IPS DF 4.7 (cell line): ENCODE results near the gene DNAJA3.

Experiments used
- DNase-seq: peaks from one replicate; pipeline ENCODE4 v3.0.0-alpha.2; 2013; ENCODE audit warnings: low spot score; ENCODE audit errors: extremely low read depth

Gene DNAJA3

GRCh38 chr16:4404967-4405696 lies 20.5 kb upstream of the DNAJA3 start:
- DNase-seq, result no peak

GRCh38 chr16:4407543-4408322 lies 17.9 kb upstream of the DNAJA3 start:
- no peak for DNase-seq

DNA sequence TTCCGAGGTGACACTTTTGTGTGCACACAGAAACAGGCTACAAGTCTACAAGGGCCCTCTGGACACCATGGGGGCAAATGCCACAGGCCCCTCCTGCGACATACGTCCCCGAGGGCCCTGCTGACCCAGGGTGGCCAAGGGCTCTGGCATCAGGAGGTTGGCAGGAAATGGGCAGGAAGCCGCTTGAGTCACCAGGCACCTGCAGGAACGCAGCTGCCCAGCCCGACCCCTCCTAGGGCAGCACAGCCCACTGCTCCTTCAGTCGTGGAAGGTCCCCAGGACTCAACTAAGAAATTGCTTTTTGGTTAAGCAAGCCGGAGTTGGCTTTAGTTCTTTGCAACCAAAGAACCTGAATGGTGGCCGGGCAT lies 17.4 kb upstream of the DNAJA3 start:
- DNase-seq, result no peak

- no peak for DNase-seq
Measured at GRCh38 chr16:4409081-4409932, 16.4 kb upstream of the DNAJA3 start.

GRCh38 chr16:4410335-4411075 lies 15.2 kb upstream of the DNAJA3 start:
- DNase-seq, result no peak

GRCh38 chr16:4411684-4412083 lies 14.0 kb upstream of the DNAJA3 start:
- DNase-seq, result no peak

DNA sequence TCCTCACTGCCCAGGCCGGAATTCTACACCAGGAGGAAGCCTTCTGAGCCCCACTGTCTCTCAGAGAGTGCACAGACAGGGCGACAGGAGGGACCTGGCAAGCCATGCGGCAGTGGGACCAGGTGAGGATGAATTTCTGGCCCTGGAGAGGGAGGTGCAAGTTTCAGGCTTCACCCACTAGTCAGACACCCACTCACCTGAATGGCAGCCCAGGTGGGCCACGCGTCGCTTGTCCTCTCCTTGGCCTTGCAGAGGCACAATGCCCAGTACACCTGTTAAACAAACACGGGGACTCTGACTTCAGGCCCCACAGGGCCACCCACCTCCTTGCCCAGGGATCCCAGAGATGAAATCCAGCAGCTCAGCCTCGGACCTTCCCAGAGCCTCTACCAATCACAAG lies 13.5 kb upstream of the DNAJA3 start:
- no peak for DNase-seq

GRCh38 chr16:4412854-4413253 lies 12.8 kb upstream of the DNAJA3 start:
- no peak for DNase-seq

DNA sequence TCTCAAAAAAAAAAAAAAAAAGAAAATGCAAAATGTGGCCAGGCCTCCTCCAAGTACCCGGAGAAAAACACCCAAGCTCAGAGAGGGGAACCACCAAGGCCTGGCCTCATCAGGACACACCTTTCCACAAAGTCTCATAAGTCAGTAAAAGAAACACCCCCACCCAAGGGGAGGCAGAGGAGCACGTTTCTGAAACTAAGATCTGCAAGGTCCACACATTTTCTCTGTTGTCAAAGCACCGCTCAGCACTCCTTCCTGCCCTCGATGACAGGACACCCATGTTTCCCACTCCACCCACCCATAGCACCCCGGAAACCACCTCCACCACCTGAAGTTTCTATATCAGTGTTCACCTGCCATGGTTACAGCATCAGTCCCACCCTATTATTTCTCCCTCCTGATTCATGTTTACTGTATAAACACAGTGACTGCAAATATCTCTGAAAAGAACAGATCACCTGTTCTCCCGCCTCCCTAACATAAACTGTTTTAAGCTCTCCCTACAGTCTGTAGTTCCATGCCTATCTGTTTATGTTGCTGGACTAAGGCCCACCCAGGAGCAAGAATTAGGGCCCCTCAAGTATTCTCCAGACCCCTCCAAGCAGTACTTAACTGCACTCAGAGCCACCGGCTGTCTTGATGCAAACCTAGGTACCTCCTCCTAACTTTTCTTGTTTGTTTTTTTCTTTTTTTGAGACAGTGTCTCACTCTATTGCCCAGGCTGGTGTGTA lies 11.3 kb upstream of the DNAJA3 start:
- DNase-seq, result no peak

DNA sequence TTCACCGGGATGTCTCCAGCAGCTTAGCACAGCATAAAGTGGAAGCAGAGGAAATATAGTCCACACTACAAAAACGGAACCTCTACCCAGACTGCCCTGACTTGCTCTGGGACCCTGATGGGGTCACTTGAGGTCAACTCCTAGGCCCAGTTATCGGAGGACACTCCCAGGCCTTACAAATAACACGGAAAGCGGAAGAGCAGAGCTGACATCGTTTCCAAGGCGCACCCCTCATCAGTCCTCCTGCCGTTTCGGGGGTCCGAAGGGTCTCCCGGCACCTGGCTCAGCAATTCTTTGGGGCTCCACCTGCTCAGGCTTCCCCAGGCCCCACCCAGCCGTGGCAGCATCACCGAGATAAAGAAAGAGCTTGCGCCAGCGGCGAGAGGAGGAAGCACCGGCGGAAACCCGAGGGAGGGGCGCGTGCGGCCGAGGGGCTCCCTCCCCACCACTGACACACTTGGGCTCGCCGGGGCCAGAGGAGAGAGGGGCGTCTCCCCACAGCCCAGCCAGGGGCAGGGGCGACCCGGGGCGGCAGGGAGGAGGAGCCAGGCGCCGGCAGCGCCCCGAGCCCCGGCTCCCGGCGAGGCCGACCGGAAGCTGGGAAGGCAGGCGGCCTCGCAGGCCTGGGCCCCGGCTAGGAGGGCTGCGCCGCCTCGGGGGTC lies 10.0 kb upstream of the DNAJA3 start:
- no peak for DNase-seq

DNA sequence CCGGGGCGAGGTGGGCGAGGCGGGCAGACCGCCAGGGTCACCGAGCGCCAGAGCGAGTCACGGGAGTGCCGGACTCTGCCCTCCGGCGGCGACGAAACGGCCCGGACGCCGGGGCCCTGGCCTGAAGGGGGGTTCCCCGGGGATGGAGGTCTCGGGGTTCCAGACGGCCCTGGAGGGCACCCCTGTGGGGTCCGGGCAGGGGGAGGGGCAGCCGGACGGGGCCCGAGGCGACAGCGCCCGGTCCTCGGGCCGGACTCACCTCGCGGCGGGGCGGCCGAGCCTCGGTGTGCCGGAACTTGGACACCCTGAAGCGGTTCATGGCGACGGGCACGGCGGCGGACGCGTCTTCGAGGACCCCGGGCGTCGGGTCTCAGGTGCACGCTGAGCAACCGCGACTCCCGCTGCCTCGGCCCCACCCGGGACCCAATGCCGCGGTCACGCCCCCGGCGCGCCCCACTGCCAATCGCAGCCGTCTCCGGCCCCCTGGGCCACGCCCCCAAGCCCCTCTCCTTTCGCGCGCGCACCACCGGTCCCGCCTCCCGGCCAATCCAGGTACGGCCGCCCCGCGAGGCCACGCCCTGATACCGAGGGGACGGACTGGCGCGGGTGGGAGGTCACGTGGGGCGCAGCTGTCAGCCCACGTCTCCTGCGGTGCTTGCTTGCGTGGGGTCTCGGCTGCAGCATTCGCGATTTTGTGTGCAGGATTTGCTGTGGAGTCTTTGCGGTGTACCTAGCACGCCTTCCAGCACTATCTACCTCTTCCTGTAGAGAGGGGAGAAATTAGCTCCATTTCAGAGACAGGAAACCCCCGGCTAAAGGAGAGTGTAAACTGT lies 9.3 kb upstream of the DNAJA3 start, which contains the start of gene CORO7:
Gene CORO7 (minus strand): TSS at position 397 of the 833 bp plus-strand sequence. CDS start 78 bp downstream, at position 319.
- DNase-seq, result no peak

DNA sequence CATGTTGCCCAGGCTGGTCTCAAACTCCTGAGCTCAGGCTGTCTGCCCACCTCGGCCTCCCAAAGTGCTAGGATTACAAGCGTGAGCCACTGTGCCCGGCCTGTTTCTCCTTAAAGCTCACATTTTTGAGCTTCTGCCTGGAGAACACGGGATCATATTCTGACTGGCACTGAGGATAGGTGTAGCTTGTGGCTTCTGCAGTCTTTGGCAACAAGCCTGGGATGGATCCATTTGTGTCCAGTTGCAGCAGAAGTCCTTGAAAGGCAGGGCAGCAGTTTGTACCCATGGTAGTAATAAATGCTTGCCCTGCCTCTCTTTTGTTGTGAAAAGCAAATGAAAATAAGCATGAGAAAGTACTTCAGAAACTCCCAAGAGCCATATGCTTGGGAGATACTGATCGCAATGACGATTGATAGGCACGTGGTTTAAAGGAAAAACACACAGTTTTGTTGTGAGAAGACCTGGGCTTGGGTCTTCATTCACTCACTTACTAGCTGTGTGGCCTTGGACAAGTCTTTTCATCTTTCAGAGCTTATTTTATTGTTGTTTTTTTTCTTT lies 6.2 kb upstream of the DNAJA3 start:
- no peak for DNase-seq

DNA sequence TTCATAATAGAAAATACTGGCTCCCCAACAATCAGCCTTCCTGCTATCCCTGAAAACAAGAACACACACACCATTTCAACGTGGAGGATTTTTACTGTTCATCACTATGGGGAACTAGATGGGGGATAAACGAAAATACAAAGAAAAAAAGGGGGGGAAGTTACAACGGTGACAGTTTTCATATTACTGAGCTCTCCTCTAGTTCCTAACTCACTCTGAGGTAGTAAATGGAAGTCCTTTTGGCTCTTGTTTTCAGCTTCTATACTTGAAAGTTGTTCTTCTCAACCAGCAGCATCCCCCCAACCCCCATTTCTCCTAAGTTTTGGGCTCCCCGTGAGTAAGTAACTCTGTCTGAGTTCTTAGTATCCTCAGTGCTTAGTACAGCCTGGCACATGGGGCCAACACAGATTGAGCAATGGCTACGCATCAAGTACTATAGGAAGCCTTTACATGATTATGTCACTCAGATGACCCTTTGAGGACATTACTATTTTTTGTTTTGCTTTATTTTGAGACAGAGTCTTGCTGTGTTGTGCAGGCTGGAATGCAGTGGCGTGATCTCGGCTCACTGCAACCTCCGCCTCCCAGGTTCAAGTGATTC lies 5.1 kb upstream of the DNAJA3 start:
- no peak for DNase-seq

GRCh38 chr16:4426021-4426684 lies 485 bp downstream of the DNAJA3 start:
- no peak for DNase-seq

DNA sequence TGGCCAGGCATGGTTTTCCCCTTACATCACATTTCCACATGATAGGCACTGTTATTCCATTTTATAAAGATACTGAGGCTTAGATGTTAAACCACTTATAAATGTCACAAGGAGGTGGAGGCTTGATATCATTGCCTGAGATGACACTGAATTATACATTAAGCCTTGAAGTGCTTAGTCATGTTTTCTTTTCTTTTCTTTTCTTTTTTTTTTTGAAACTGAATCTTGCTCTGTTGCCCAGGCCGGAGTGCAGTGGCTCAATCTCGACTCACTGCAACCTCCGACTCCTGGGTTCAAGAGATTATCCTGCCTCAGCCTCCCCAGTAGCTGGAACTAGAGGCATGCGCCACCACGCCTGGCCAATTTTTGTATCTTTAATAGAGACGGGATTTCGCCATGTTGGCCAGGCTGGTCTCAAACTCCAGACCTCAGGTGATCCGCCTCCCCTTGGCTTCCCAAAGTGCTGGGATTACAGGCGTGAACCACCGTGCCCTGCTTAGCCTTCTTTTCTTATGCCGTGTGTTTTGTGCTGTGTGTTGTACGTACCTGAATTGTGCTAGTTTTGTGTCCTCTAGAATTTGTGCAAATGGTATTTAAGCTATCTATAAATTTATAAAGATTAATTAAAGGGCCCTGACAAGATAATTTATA lies 1.2 kb downstream of the DNAJA3 start:
- DNase-seq, result no peak

GRCh38 chr16:4428500-4428899 lies 2.8 kb downstream of the DNAJA3 start:
- no peak for DNase-seq

GRCh38 chr16:4431023-4431422 lies 5.4 kb downstream of the DNAJA3 start:
- DNase-seq, result no peak
